ENCODE measurements around the gene VAV3.

VAV3 gene

GRCh38 chr1:107687849-107688753 lies 276.9 kb downstream of the VAV3 start:
- no peak for DNase-seq

- DNase-seq = no peak
These were observed 281.3 kb downstream of the VAV3 start for GRCh38 chr1:107683683-107684082.

GRCh38 chr1:107683191-107683657 lies 281.8 kb downstream of the VAV3 start:
- no peak for DNase-seq

GRCh38 chr1:107682467-107682866 lies 282.5 kb downstream of the VAV3 start:
- DNase-seq = no peak

- DNase-seq = no peak
These were observed 283.9 kb downstream of the VAV3 start for GRCh38 chr1:107681001-107681479.

GRCh38 chr1:107680579-107680985 lies 284.4 kb downstream of the VAV3 start:
- no peak for DNase-seq

- DNase-seq = no peak
These were observed 285.5 kb downstream of the VAV3 start for GRCh38 chr1:107679411-107679953.

- DNase-seq = no peak
These were observed 286.0 kb downstream of the VAV3 start for GRCh38 chr1:107678993-107679392.

GRCh38 chr1:107677697-107678096 lies 287.3 kb downstream of the VAV3 start:
- no peak for DNase-seq

- DNase-seq = no peak
These were observed 290.5 kb downstream of the VAV3 start for GRCh38 chr1:107674486-107674885.

GRCh38 chr1:107673006-107673405 lies 292.0 kb downstream of the VAV3 start:
- no peak for DNase-seq

- no peak for DNase-seq
These were observed 294.5 kb downstream of the VAV3 start for GRCh38 chr1:107670397-107671040.

- DNase-seq = peak in 4 of 56 donors; percentile 3 to 30 (median 5)
These were observed 295.0 kb downstream of the VAV3 start for GRCh38 chr1:107669996-107670395.

- DNase-seq = no peak
These were observed 296.2 kb downstream of the VAV3 start for GRCh38 chr1:107668762-107669161.

GRCh38 chr1:107666493-107666892 lies 298.5 kb downstream of the VAV3 start:
- DNase-seq = no peak

- no peak for DNase-seq
These were observed 299.7 kb downstream of the VAV3 start for GRCh38 chr1:107664982-107665925.

GRCh38 chr1:107662971-107663370 lies 302.0 kb downstream of the VAV3 start:
- DNase-seq = no peak

GRCh38 chr1:107661158-107661557 lies 303.8 kb downstream of the VAV3 start:
- DNase-seq = no peak

- no peak for DNase-seq
These were observed 305.0 kb downstream of the VAV3 start for GRCh38 chr1:107659961-107660360.

GRCh38 chr1:107657356-107657755 lies 307.6 kb downstream of the VAV3 start:
- no peak for DNase-seq

GRCh38 chr1:107653765-107654164 lies 311.2 kb downstream of the VAV3 start:
- no peak for DNase-seq

Data from amygdala (tissue), 56 donors.